ENCODE data around the gene TFR2. TPM values are rescaled to one million over a fixed set of nuclear protein-coding genes. Genes with fewer than 3 reads are reported as not detected.

The TFR2 gene
- total RNA-seq, 1 donor from 2014 or later, result 0.71 TPM

GRCh38 chr7:100598425-100598824 is 42.9 kb downstream of the TFR2 start:
- no peak for DNase-seq (ENCODE audit: low read depth)
- H3K27me3 ChIP-seq (ENCODE audit: control insufficient read depth, insufficient read depth, low read length), result no peaks in the 10 kb centered on the region
- H3K36me3 ChIP-seq (ENCODE audit: control insufficient read depth, insufficient read depth, low read length), result no peaks in the 10 kb centered on the region
- no peak for TF ChIP-seq CTCF (IDR thresholded peaks at IDR 0.05; ENCODE audit: insufficient read depth, low read length, poor library complexity, severe bottlenecking)
- H3K4me3 ChIP-seq (ENCODE audit: low read depth, low read length), result no peak overlapping the region

- TF ChIP-seq CTCF (IDR thresholded peaks at IDR 0.05; ENCODE audit: insufficient read depth, low read length, poor library complexity, severe bottlenecking), result no peak
- Histone ChIP-seq H3K4me3 (ENCODE audit: low read depth, low read length) (no peak overlapping the region), H3K27me3 (ENCODE audit: control insufficient read depth, insufficient read depth, low read length) (peaks cover 1% of the 10 kb centered on the region), H3K36me3 (ENCODE audit: control insufficient read depth, insufficient read depth, low read length) (no peaks in the 10 kb centered on the region)
- no peak for DNase-seq (ENCODE audit: low read depth)
These were observed 46.2 kb downstream of the TFR2 start for GRCh38 chr7:100595188-100595587.

- Histone ChIP-seq H3K36me3 (ENCODE audit: control insufficient read depth, insufficient read depth, low read length) (no peaks in the 10 kb centered on the region), H3K27me3 (ENCODE audit: control insufficient read depth, insufficient read depth, low read length) (peaks cover 6% of the 10 kb centered on the region), H3K4me3 (ENCODE audit: low read depth, low read length) (no peak overlapping the region)
- no peak for TF ChIP-seq CTCF (IDR thresholded peaks at IDR 0.05; ENCODE audit: insufficient read depth, low read length, poor library complexity, severe bottlenecking)
- DNase-seq (ENCODE audit: low read depth), result no peak
These were observed 49.8 kb downstream of the TFR2 start for GRCh38 chr7:100591596-100591995.

GRCh38 chr7:100590077-100590737 is 51.1 kb downstream of the TFR2 start:
- H3K4me3 ChIP-seq (ENCODE audit: low read depth, low read length), result no peak overlapping the region
- H3K27me3 ChIP-seq (ENCODE audit: control insufficient read depth, insufficient read depth, low read length), result peaks cover 6% of the 10 kb centered on the region
- no peaks in the 10 kb centered on the region for H3K36me3 ChIP-seq (ENCODE audit: control insufficient read depth, insufficient read depth, low read length)
- no peak for TF ChIP-seq CTCF (IDR thresholded peaks at IDR 0.05; ENCODE audit: insufficient read depth, low read length, poor library complexity, severe bottlenecking)
- DNase-seq (ENCODE audit: low read depth), result no peak

- Histone ChIP-seq H3K27me3 (ENCODE audit: control insufficient read depth, insufficient read depth, low read length) (peaks cover 6% of the 10 kb centered on the region), H3K36me3 (ENCODE audit: control insufficient read depth, insufficient read depth, low read length) (no peaks in the 10 kb centered on the region), H3K4me3 (ENCODE audit: low read depth, low read length) (no peak overlapping the region)
- no peak for TF ChIP-seq CTCF (IDR thresholded peaks at IDR 0.05; ENCODE audit: insufficient read depth, low read length, poor library complexity, severe bottlenecking)
- no peak for DNase-seq (ENCODE audit: low read depth)
These were observed 51.9 kb downstream of the TFR2 start for GRCh38 chr7:100589341-100589947.

GRCh38 chr7:100588438-100588837 is 52.9 kb downstream of the TFR2 start:
- no peak for DNase-seq (ENCODE audit: low read depth)
- no peaks in the 10 kb centered on the region for H3K36me3 ChIP-seq (ENCODE audit: control insufficient read depth, insufficient read depth, low read length)
- H3K4me3 ChIP-seq (ENCODE audit: low read depth, low read length), result no peak overlapping the region
- TF ChIP-seq CTCF (IDR thresholded peaks at IDR 0.05; ENCODE audit: insufficient read depth, low read length, poor library complexity, severe bottlenecking), result peak; percentile 40
- peaks cover 6% of the 10 kb centered on the region for H3K27me3 ChIP-seq (ENCODE audit: control insufficient read depth, insufficient read depth, low read length)

Data from kidney epithelial cell (primary cell).